ENCODE results near the gene ABLIM2.
"Not testable (repeated sequence)": the region's sequence is repeated elsewhere in the genome, so short reads cannot be mapped to it uniquely, and the experiment has no call there.

Gene ABLIM2

GRCh38 chr4:8157496-8157895 is 1.1 kb downstream of the ABLIM2 start:
- no peak for DNase-seq (ENCODE audit: low spot score)

- DNase-seq (ENCODE audit: low spot score), result no peak
Measured at GRCh38 chr4:8156617-8157016, 2.0 kb downstream of the ABLIM2 start.

GRCh38 chr4:8155660-8156421 is 2.8 kb downstream of the ABLIM2 start:
- DNase-seq (ENCODE audit: low spot score), result no peak

DNA sequence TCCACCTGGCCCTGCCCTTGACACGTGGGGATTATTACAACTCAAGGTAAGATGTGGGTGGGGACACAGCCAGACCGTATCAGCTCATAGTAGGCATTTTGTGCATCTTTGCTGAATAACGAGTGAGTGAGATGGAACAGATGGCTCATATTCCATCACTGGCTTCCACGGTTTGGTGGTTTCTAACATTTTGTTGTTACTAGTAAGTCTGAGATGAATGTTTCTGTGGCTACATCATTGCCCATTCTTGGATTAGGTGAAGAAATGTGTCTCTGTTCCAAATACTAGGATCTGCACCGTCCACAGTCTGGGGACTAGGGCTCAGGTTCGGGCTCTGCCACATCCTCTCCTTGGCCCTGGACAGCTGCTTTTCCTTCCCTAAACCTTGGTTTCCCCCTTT is 3.6 kb downstream of the ABLIM2 start:
- no peak for DNase-seq (ENCODE audit: low spot score)

DNA sequence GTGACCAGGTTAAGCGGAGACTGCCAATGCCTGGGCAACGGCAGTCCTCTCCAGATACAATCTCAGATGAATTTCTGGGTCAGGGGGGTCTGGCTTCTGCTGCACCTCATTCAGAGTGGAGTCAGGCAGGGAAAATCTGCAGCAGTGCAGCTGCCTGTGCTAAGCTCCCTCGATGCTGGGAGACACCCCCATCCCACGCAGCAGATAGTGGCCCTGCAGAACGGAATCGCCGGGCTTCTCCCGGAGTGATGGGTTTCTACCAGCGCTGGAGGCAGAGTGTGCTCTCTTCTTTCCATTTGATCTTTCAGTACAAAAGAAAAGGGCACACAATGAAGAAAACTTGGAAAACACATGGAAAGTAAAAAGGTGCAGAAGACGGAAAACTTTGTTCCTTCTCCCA is 5.2 kb downstream of the ABLIM2 start:
- no peak for DNase-seq (ENCODE audit: low spot score)

DNA sequence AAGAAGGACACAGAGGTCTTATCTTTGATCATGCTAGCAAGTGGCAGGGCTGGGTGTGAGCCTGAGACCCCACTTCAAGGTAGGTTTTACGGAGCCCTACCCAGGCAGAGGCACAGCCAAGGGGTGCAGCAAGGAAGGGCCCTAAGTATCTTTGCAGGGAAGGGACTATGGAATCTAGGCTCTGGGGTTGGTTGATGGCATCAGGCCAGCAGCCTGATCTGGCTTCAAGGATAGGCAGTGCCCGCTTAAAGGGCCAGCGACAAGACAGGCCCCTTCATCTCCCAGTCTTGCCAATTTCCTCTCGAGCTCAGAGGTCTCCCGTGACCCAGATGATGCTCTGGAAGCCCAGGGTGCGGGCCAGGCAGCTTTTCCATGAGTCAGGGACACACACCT is 5.8 kb downstream of the ABLIM2 start:
- no peak for DNase-seq (ENCODE audit: low spot score)

GRCh38 chr4:8152090-8152864 is 6.3 kb downstream of the ABLIM2 start:
- no peak for DNase-seq (ENCODE audit: low spot score)

- DNase-seq (ENCODE audit: low spot score), result no peak
Measured at GRCh38 chr4:8151165-8151650, 7.4 kb downstream of the ABLIM2 start.

GRCh38 chr4:8150152-8151090 is 8.2 kb downstream of the ABLIM2 start:
- no peak for DNase-seq (ENCODE audit: low spot score)

GRCh38 chr4:8149664-8150063 is 8.9 kb downstream of the ABLIM2 start:
- DNase-seq (ENCODE audit: low spot score), result no peak

- DNase-seq (ENCODE audit: low spot score), result no peak
Measured at GRCh38 chr4:8148785-8149435, 9.7 kb downstream of the ABLIM2 start.

- DNase-seq (ENCODE audit: low spot score), result no peak
Measured at GRCh38 chr4:8148159-8148558, 10.5 kb downstream of the ABLIM2 start.

DNA sequence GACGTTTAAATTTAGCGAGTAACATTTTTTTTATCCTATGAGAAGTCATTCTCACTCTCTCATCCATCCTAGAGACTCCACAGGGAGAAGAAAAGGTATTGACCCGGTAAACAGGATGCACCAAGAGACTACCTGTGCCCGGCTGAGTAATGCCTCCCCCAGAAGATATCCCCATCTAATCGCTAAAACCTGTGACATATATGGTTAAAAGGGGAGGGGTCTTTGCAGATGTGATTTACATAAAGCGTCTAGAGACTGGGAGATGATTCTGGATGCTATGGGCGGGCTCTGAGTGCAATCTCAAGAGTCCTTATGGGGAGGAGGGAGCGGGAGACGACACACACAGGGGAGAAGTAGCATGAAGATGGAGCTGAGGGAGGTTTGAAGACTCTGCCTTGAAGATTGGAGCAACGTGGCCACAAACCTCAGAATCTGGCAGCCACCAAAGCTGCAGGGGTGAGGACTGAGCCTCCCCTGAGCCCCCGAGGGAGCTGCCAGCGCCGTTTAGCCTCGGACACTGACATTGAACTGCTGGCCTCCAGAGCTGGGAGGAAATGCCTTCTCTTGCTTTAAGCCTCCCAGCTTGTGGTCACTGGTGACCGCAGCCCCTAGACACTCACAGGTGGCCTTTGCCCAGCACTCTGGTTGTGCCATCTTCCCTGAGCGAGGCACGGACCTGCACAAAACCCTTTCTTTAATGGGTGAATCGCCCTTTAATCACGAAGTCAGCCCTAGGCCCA is 11.2 kb downstream of the ABLIM2 start:
- no peak for DNase-seq (ENCODE audit: low spot score)

- DNase-seq (ENCODE audit: low spot score), result no peak
Measured at GRCh38 chr4:8146157-8146556, 12.5 kb downstream of the ABLIM2 start.

- DNase-seq (ENCODE audit: low spot score), result no peak
Measured at GRCh38 chr4:8144359-8144758, 14.3 kb downstream of the ABLIM2 start.

DNA sequence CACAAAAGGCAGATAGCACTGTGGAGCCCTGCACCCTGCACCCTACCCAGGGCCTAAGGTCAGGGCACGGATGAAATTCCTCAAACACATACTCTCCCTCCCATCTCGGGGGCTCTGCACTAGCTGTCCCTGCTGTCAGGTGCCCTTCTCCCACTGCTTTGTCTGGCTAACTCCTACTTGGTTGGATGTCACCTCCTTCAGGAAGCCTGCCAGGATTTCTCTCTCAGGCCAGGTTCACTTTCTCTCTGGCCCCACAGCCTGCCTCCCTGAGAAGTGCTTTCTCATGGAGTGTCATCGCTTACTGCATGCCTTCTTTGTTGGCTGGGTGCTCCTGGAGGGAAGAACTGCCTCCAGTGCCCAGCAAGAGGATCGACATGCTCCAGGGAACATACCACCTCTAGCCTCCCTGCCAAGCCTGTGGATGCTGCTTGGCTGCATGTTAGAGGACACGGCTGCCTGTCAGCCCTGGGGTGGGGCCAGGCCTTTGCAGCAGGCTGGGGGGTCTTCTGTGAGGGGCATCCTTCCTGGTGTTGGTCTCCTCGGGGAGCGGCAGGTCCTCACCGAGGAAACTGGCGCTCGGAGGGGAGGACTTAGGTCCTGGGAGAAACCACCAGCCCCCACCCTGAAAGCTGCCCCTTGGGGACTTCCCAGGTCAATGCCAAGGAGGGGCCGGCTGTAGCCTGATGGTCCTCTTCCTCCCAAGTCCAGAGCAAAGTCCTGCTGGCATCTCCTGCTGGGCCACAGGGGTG is 15.0 kb downstream of the ABLIM2 start:
- DNase-seq (ENCODE audit: low spot score), result no peak

GRCh38 chr4:8142556-8142955 is 16.1 kb downstream of the ABLIM2 start:
- no peak for DNase-seq (ENCODE audit: low spot score)

GRCh38 chr4:8141935-8142334 is 16.7 kb downstream of the ABLIM2 start:
- DNase-seq (ENCODE audit: low spot score), result no peak

DNA sequence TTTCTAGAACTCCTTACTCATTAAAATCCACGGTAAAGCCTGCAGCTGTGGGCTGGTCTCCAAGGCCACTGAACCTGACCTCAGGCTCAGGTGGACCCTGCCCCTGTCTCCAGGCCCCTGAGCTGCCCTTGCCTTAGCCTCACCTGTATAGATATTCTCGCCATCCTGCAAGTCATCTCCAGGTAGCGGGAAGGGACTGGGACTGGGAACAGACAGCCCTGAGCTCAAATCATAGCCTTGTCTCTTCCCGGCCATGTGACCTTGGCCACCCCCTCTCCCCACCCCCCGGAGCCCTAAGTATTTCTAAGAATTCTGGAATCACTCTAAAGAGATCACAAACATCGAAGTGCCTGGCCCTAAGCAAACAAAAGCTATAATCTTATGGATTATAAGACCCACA is 17.7 kb downstream of the ABLIM2 start:
- no peak for DNase-seq (ENCODE audit: low spot score)

GRCh38 chr4:8139726-8140125 is 18.9 kb downstream of the ABLIM2 start:
- DNase-seq (ENCODE audit: low spot score), result not testable (repeated sequence)

Data from CD4-positive, alpha-beta T cell treated with Interleukin-15 for 4 hours (primary cell).